ENCODE data around the gene SRRM1.
A peak's percentile ranks its signal among the peaks of the same experiment; 100 is the strongest.

The SRRM1 gene
- 11.3 to 125 (median 31.9) reads per million in 18 experiments for total RNA-seq

- peak; percentile 100 for DNase-seq
Measured at GRCh38 chr1:24642481-24643362, at the start of gene SRRM1. Gene SRRM1 (plus strand): TSS chr1:24643302. CDS start chr1:24643327, 25 bp downstream.

GRCh38 chr1:24594328-24594598 lies 48.8 kb upstream of the SRRM1 start:
- no peak for DNase-seq

- no peak for DNase-seq
Measured at GRCh38 chr1:24596401-24596880, 46.7 kb upstream of the SRRM1 start.

GRCh38 chr1:24599265-24599664 lies 43.8 kb upstream of the SRRM1 start:
- no peak for DNase-seq

- no peak for DNase-seq
Measured at GRCh38 chr1:24600551-24600950, 42.6 kb upstream of the SRRM1 start.

GRCh38 chr1:24605534-24606295 lies 37.4 kb upstream of the SRRM1 start:
- DNase-seq, result no peak

- no peak for DNase-seq
Measured at GRCh38 chr1:24606296-24606605, 36.9 kb upstream of the SRRM1 start.

GRCh38 chr1:24606621-24607020 lies 36.5 kb upstream of the SRRM1 start:
- DNase-seq, result no peak

GRCh38 chr1:24609949-24610517 lies 33.1 kb upstream of the SRRM1 start:
- no peak for DNase-seq

GRCh38 chr1:24619376-24619775 lies 23.7 kb upstream of the SRRM1 start:
- no peak for DNase-seq

GRCh38 chr1:24620678-24621077 lies 22.4 kb upstream of the SRRM1 start:
- no peak for DNase-seq

GRCh38 chr1:24621121-24621520 lies 22.0 kb upstream of the SRRM1 start:
- DNase-seq, result no peak

GRCh38 chr1:24622218-24622617 lies 20.9 kb upstream of the SRRM1 start:
- no peak for DNase-seq

- DNase-seq, result no peak
Measured at GRCh38 chr1:24632832-24633175, 10.3 kb upstream of the SRRM1 start.

- peak; percentile 60 to 76 for DNase-seq
Measured at GRCh38 chr1:24635195-24635843, 7.8 kb upstream of the SRRM1 start.

- no peak for DNase-seq
Measured at GRCh38 chr1:24636661-24637357, 6.3 kb upstream of the SRRM1 start.

GRCh38 chr1:24639094-24639493 lies 4.0 kb upstream of the SRRM1 start:
- no peak for DNase-seq

GRCh38 chr1:24639881-24640280 lies 3.2 kb upstream of the SRRM1 start:
- peak; percentile 60 to 77 for DNase-seq

GRCh38 chr1:24640288-24640687 lies 2.8 kb upstream of the SRRM1 start:
- peak in 1 of 2 donors; percentile 69 for DNase-seq

- DNase-seq, result peak; percentile 76 to 80
Measured at GRCh38 chr1:24641646-24642151, 1.4 kb upstream of the SRRM1 start.

GRCh38 chr1:24643363-24644099 lies 429 bp downstream of the SRRM1 start:
- peak; percentile 33 to 60 for DNase-seq

GRCh38 chr1:24644100-24644384 lies 940 bp downstream of the SRRM1 start:
- DNase-seq, result peak in 1 of 2 donors; percentile 1
